Measurements from ENCODE around the gene LBX1. TPM values are rescaled to one million over a fixed set of nuclear protein-coding genes. Genes with fewer than 3 reads are reported as not detected.

The LBX1 gene
- total RNA-seq, 1 donor from 2014 or later, result 4.7 TPM

- Mint-ChIP-seq H3K9me3 (no peaks in the 10 kb centered on the region), H3K4me1 (ENCODE audit: unreplicated experiment) (no peaks in the 10 kb centered on the region), H3K27ac (no peak overlapping the region), H3K27me3 (peaks cover 69% of the 10 kb centered on the region), H3K4me3 (no peak overlapping the region), H3K36me3 (no peaks in the 10 kb centered on the region)
- no peak for TF ChIP-seq CTCF (conservative IDR thresholded peaks at IDR 0.05)
- DNase-seq (ENCODE audit: extremely low spot score, unreplicated experiment), result no peak
These were observed 33.3 kb downstream of the LBX1 start for GRCh38 chr10:101195921-101196320.

DNA sequence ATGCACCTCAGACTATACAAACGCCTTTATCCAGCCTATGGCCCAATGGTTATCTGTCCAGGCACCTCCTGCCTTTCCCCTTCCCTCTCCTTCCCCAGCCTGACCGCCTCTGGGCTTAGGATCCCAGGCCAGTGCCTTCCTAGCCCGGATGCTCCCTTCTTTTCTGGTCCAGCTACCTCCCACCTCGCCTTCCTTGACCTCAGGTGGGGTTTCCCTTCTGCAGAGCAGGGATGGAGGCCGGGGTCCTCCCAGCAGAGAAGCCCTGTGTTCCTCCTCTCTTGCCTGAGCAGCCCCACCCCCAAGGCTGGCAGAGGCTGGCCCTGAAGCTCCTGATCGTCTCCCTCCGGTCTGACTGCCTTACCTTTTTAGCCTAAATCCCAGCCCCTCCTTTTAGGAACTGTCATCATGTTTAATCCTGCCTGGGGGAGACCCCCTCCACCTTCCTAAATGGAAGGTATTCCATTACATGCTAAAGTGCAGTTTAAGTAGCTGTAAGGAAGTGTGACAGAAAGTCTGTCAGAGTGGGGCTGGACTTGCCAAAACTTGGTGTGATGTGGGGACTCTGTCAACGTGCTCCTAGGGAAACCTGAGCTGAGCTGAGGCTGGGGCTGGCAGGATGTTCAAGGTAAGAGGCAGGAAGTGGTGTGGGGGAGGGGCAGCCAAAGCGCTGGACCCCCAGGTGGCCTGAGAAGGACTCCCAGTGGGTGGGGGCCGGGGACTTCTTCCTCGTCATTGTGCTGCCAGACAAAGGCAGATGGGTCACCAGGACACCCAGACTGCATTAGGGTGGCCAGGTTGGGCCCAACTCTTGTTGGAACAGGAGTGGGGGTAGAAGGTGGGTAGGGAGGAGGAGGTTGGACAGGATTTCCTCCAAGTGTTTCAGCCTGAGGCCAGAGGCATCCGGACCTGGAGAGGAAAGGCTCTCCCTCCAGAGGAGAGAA lies 39.5 kb downstream of the LBX1 start:
- peaks cover 35% of the 10 kb centered on the region for H3K27me3 Mint-ChIP-seq
- no peak for TF ChIP-seq CTCF (conservative IDR thresholded peaks at IDR 0.05)
- no peak overlapping the region for H3K27ac Mint-ChIP-seq
- H3K36me3 Mint-ChIP-seq, result no peaks in the 10 kb centered on the region
- H3K4me1 Mint-ChIP-seq (ENCODE audit: unreplicated experiment), result no peaks in the 10 kb centered on the region
- DNase-seq (ENCODE audit: extremely low spot score, unreplicated experiment), result no peak
- no peak overlapping the region for H3K4me3 Mint-ChIP-seq
- no peaks in the 10 kb centered on the region for H3K9me3 Mint-ChIP-seq

DNA sequence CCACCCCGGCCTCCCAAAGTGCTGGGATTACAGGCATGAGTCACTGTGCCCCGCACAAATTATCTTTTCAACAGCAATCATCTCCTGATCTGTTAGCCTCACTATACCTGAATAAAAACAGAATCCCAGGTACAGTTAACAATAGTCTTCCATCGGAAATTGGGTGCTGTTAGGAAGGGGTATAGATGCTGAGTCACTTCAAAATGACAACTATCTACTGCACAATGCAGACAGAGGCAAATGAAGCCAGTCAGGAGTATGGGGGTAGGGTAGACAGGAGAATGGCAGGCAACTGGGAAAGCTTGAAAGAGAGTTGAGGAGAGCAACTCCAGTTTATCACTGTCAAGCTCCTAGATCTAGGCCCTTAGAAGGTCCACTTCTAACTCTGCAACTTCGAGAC lies 40.3 kb downstream of the LBX1 start:
- H3K9me3 Mint-ChIP-seq, result no peaks in the 10 kb centered on the region
- H3K36me3 Mint-ChIP-seq, result no peaks in the 10 kb centered on the region
- no peaks in the 10 kb centered on the region for H3K4me1 Mint-ChIP-seq (ENCODE audit: unreplicated experiment)
- no peak overlapping the region for H3K27ac Mint-ChIP-seq
- DNase-seq (ENCODE audit: extremely low spot score, unreplicated experiment), result no peak
- H3K27me3 Mint-ChIP-seq, result peaks cover 34% of the 10 kb centered on the region
- TF ChIP-seq CTCF (conservative IDR thresholded peaks at IDR 0.05), result no peak
- H3K4me3 Mint-ChIP-seq, result no peak overlapping the region

DNA sequence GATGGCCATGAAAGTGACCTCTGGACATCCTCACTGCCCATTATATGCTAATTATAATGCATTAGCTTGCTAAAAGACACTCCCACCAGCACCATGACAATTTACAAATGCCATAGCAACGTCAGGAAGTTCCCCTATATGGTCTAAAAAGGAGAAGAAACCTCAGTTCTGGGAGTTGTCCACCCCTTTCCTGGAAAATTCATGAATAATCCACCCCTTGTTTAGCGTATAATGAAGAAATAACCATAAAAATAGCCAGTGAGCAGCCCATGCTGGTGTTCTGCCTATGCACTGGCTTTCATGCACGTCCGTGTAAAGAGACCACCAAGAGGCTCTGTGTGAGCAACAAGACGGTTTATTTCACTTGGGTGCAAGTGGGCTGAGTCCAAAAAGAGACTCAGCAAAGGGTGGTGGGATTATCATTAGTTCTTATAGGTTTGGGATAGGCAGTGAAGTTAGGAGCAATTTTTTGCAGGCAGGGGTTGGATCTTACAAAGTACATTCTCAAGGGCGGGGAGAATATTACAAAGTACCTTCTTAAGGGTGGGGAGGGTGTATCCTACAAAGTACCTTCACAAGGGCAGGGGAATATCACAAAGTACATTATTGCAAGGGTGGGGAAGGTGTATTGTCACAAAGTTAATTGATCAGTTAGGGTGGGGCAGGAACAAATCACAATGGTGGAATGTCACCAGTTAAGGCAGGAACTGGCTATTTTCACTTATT lies 45.6 kb downstream of the LBX1 start:
- no peak overlapping the region for H3K4me3 Mint-ChIP-seq
- peak overlapping the region; percentile 29 for H3K27ac Mint-ChIP-seq
- peaks cover 4% of the 10 kb centered on the region for H3K9me3 Mint-ChIP-seq
- no peaks in the 10 kb centered on the region for H3K36me3 Mint-ChIP-seq
- TF ChIP-seq CTCF (conservative IDR thresholded peaks at IDR 0.05), result no peak
- no peak for DNase-seq (ENCODE audit: extremely low spot score, unreplicated experiment)
- H3K4me1 Mint-ChIP-seq (ENCODE audit: unreplicated experiment), result no peaks in the 10 kb centered on the region
- H3K27me3 Mint-ChIP-seq, result peaks cover 23% of the 10 kb centered on the region

DNA sequence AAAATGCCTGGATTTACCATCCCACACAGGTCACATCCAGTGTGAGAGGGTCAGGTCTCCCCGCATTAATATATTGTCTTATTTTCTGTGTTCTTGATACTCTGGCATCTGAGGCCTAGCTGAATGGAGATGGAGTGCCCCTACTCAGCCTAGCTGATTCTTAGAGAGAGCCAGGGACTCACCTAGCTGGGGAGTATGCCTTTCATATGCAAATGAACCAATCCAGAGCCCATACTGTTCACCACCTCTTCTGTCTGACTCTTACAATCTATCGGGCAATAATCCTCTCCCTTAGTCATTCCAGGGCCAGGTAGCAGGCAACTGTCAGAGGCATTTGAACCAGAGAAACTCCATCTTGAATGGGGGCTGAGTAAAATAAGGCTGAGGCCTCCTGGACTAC lies 46.3 kb downstream of the LBX1 start:
- H3K9me3 Mint-ChIP-seq, result peaks cover 4% of the 10 kb centered on the region
- peaks cover 30% of the 10 kb centered on the region for H3K27me3 Mint-ChIP-seq
- H3K4me3 Mint-ChIP-seq, result no peak overlapping the region
- no peak for DNase-seq (ENCODE audit: extremely low spot score, unreplicated experiment)
- no peak for TF ChIP-seq CTCF (conservative IDR thresholded peaks at IDR 0.05)
- no peaks in the 10 kb centered on the region for H3K36me3 Mint-ChIP-seq
- no peak overlapping the region for H3K27ac Mint-ChIP-seq
- no peaks in the 10 kb centered on the region for H3K4me1 Mint-ChIP-seq (ENCODE audit: unreplicated experiment)

Other genes starting within 250 kb of the LBX1 start
- gene MRPL43, start 242.0 kb downstream of the LBX1 start, total RNA-seq (ENCODE audit: low replicate concordance), result 69.7 and 74.2 TPM in 2 replicates
- gene TWNK, start 241.9 kb downstream of the LBX1 start, total RNA-seq (ENCODE audit: low replicate concordance), result 11.3 and 19.2 TPM in 2 replicates
- gene LZTS2, start 229.7 kb downstream of the LBX1 start, total RNA-seq (ENCODE audit: low replicate concordance), result 50.2 and 86.6 TPM in 2 replicates
- gene PDZD7, start 198.3 kb downstream of the LBX1 start, total RNA-seq (ENCODE audit: low replicate concordance), result 1.4 and 2.0 TPM in 2 replicates
- 15.3 and 25.7 TPM in 2 replicates for gene SFXN3, start 198.2 kb downstream of the LBX1 start, total RNA-seq (ENCODE audit: low replicate concordance)
- 6.9 and 17.1 TPM in 2 replicates for gene KAZALD1, start 167.5 kb downstream of the LBX1 start, total RNA-seq (ENCODE audit: low replicate concordance)
- 0.10 and 0.17 TPM in 2 replicates for gene TLX1, start 98.2 kb downstream of the LBX1 start, total RNA-seq (ENCODE audit: low replicate concordance)
- 25.9 and 35.2 TPM in 2 replicates for gene BTRC, start 124.7 kb upstream of the LBX1 start, total RNA-seq (ENCODE audit: low replicate concordance)